GM08714 (cell line): ENCODE data around the gene RBL2.
"Not testable (repeated sequence)": the region's sequence is repeated elsewhere in the genome, so short reads cannot be mapped to it uniquely, and the experiment has no call there.

Experiments
- H3K4me3 ChIP-seq: fragments of 200-500 bp; sonication (Bioruptor generic); 2 replicates; pipeline ENCODE4 v1.5.1; 2014; ENCODE audit warnings: mild to moderate bottlenecking, low read length, inconsistent platforms
- ZNF274 ChIP-seq: IDR thresholded peaks from 2 replicates; pipeline ENCODE4 v1.6.1; 2012; ENCODE audit warnings: mild to moderate bottlenecking, low read depth, low read length

RBL2 gene

GRCh38 chr16:53523126-53523804 is 89.0 kb downstream of the RBL2 start:
- no peak overlapping the region for H3K4me3 ChIP-seq
- TF ChIP-seq ZNF274 = no peak

- TF ChIP-seq ZNF274 = no peak
- no peak overlapping the region for H3K4me3 ChIP-seq
Observed at GRCh38 chr16:53523971-53524548, 89.8 kb downstream of the RBL2 start.

- no peak for TF ChIP-seq ZNF274
- H3K4me3 ChIP-seq = no peak overlapping the region
Observed at GRCh38 chr16:53528797-53529196, 94.5 kb downstream of the RBL2 start.

- no peak overlapping the region for H3K4me3 ChIP-seq
- TF ChIP-seq ZNF274 = no peak
Observed at GRCh38 chr16:53529513-53529912, 95.2 kb downstream of the RBL2 start.

GRCh38 chr16:53530046-53530445 is 95.8 kb downstream of the RBL2 start:
- no peak overlapping the region for H3K4me3 ChIP-seq
- TF ChIP-seq ZNF274 = no peak

- no peak for TF ChIP-seq ZNF274
- H3K4me3 ChIP-seq = no peak overlapping the region
Observed at GRCh38 chr16:53530741-53531140, 96.5 kb downstream of the RBL2 start.

- no peak overlapping the region for H3K4me3 ChIP-seq
- no peak for TF ChIP-seq ZNF274
Observed at GRCh38 chr16:53534206-53534605, 99.9 kb downstream of the RBL2 start.

GRCh38 chr16:53537626-53538025 is 103.4 kb downstream of the RBL2 start:
- H3K4me3 ChIP-seq = no peak overlapping the region
- no peak for TF ChIP-seq ZNF274

- H3K4me3 ChIP-seq = not testable (repeated sequence)
Observed at GRCh38 chr16:53539346-53539745, 105.1 kb downstream of the RBL2 start.

- not testable (repeated sequence) for H3K4me3 ChIP-seq
Observed at GRCh38 chr16:53539759-53540718, 105.8 kb downstream of the RBL2 start.
